WTC11 (cell line): ENCODE results near the gene RSRC1.

Experiments
- EMX1 ChIP-seq: fragments of 250-450 bp; sonication (Bioruptor Pico); IDR thresholded peaks from 2 replicates; pipeline ENCODE4 v1.8.0; 2021; ENCODE audit warnings: mild to moderate bottlenecking
- GRHL2 ChIP-seq: fragments of 250-450 bp; sonication (Bioruptor Pico); IDR thresholded peaks from 2 replicates; pipeline ENCODE4 v1.8.0; 2022; ENCODE audit warnings: mild to moderate bottlenecking, moderate library complexity; ENCODE audit not compliant: insufficient replicate concordance, severe bottlenecking
- JUN ChIP-seq: sonication (generic); formaldehyde crosslinking; IDR thresholded peaks from 2 replicates; pipeline ENCODE4 v1.8.0; 2023; ENCODE audit warnings: mild to moderate bottlenecking, missing genetic modification reagents
- MYBL2 ChIP-seq: sonication (generic); formaldehyde crosslinking; IDR thresholded peaks from 2 replicates; pipeline ENCODE4 v1.8.1; 2023; ENCODE audit warnings: mild to moderate bottlenecking, moderate library complexity, missing genetic modification reagents
- NFE2L1 ChIP-seq: sonication (generic); formaldehyde crosslinking; IDR thresholded peaks from 2 replicates; pipeline ENCODE4 v1.8.1; 2023; ENCODE audit warnings: missing genetic modification reagents
- NFYB ChIP-seq: sonication (generic); formaldehyde crosslinking; conservative IDR thresholded peaks from 2 replicates; pipeline ENCODE4 v1.8.0; 2022; ENCODE audit warnings: low read depth, missing genetic modification reagents
- ZNF121 ChIP-seq: sonication (generic); formaldehyde crosslinking; IDR thresholded peaks from 2 replicates; pipeline ENCODE4 v1.8.0; 2023; ENCODE audit warnings: missing genetic modification reagents
- ZNF263 ChIP-seq: sonication (generic); formaldehyde crosslinking; IDR thresholded peaks from 2 replicates; pipeline ENCODE4 v1.8.1; 2022; ENCODE audit warnings: low read depth, mild to moderate bottlenecking, moderate library complexity, missing genetic modification reagents
- TF ChIP-seq, protein P1 (sequence below): sonication (generic); formaldehyde crosslinking; IDR thresholded peaks from 2 replicates; pipeline ENCODE4 v1.8.1; 2022; ENCODE audit warnings: missing genetic modification reagents, borderline replicate concordance
- TF ChIP-seq, protein P2 (sequence below): fragments of 200-600 bp; IDR thresholded peaks from 2 replicates; pipeline ENCODE4 v1.8.0; 2022; ENCODE audit warnings: antibody characterized with exemption
- TF ChIP-seq, protein P3 (sequence below): sonication (generic); formaldehyde crosslinking; IDR thresholded peaks from 2 replicates; pipeline ENCODE4 v1.8.1; 2022; ENCODE audit warnings: low read depth, missing genetic modification reagents, borderline replicate concordance
- TF ChIP-seq, protein P4 (sequence below): sonication (generic); formaldehyde crosslinking; IDR thresholded peaks from 2 replicates; pipeline ENCODE4 v1.8.1; 2023; ENCODE audit warnings: mild to moderate bottlenecking, missing genetic modification reagents, moderate library complexity

DNA sequence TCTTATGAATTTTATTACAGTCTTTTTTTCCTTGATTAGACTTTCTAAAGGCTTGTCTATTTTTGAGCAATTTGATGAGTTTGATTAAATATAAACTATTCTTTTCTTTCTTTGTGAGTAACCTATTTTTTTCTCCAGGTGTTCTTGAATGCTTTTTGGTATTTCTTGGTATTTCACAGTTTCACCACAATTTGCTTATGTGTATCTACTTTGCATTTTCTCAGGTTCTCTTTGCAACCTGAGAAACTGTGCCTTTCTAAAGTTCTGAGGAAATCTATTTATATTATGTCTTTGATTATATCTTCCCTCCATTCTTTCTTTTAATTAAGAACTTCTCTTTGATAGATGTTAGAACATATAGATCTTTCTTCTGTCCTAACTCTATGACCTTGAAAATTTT, 344.0 kb downstream of the RSRC1 start:
- TF ChIP-seq, protein P1, sequence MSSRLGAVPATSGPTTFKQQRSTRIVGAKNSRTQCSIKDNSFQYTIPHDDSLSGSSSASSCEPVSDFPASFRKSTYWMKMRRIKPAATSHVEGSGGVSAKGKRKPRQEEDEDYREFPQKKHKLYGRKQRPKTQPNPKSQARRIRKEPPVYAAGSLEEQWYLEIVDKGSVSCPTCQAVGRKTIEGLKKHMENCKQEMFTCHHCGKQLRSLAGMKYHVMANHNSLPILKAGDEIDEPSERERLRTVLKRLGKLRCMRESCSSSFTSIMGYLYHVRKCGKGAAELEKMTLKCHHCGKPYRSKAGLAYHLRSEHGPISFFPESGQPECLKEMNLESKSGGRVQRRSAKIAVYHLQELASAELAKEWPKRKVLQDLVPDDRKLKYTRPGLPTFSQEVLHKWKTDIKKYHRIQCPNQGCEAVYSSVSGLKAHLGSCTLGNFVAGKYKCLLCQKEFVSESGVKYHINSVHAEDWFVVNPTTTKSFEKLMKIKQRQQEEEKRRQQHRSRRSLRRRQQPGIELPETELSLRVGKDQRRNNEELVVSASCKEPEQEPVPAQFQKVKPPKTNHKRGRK (CRISPR knock-in tag) = no peak
- TF ChIP-seq, protein P2, sequence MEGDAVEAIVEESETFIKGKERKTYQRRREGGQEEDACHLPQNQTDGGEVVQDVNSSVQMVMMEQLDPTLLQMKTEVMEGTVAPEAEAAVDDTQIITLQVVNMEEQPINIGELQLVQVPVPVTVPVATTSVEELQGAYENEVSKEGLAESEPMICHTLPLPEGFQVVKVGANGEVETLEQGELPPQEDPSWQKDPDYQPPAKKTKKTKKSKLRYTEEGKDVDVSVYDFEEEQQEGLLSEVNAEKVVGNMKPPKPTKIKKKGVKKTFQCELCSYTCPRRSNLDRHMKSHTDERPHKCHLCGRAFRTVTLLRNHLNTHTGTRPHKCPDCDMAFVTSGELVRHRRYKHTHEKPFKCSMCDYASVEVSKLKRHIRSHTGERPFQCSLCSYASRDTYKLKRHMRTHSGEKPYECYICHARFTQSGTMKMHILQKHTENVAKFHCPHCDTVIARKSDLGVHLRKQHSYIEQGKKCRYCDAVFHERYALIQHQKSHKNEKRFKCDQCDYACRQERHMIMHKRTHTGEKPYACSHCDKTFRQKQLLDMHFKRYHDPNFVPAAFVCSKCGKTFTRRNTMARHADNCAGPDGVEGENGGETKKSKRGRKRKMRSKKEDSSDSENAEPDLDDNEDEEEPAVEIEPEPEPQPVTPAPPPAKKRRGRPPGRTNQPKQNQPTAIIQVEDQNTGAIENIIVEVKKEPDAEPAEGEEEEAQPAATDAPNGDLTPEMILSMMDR = no peak
- no peak for TF ChIP-seq NFE2L1 (CRISPR knock-in tag)
- no peak for TF ChIP-seq EMX1 (CRISPR knock-in tag)
- TF ChIP-seq, protein P3, sequence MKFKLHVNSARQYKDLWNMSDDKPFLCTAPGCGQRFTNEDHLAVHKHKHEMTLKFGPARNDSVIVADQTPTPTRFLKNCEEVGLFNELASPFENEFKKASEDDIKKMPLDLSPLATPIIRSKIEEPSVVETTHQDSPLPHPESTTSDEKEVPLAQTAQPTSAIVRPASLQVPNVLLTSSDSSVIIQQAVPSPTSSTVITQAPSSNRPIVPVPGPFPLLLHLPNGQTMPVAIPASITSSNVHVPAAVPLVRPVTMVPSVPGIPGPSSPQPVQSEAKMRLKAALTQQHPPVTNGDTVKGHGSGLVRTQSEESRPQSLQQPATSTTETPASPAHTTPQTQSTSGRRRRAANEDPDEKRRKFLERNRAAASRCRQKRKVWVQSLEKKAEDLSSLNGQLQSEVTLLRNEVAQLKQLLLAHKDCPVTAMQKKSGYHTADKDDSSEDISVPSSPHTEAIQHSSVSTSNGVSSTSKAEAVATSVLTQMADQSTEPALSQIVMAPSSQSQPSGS (CRISPR knock-in tag) = no peak
- TF ChIP-seq GRHL2 (CRISPR knock-in tag) = no peak
- TF ChIP-seq MYBL2 (CRISPR knock-in tag) = no peak
- no peak for TF ChIP-seq NFYB (CRISPR knock-in tag)
- no peak for TF ChIP-seq ZNF121 (CRISPR knock-in tag)
- TF ChIP-seq JUN (CRISPR knock-in tag) = no peak
- TF ChIP-seq ZNF263 = no peak
- TF ChIP-seq, protein P4, sequence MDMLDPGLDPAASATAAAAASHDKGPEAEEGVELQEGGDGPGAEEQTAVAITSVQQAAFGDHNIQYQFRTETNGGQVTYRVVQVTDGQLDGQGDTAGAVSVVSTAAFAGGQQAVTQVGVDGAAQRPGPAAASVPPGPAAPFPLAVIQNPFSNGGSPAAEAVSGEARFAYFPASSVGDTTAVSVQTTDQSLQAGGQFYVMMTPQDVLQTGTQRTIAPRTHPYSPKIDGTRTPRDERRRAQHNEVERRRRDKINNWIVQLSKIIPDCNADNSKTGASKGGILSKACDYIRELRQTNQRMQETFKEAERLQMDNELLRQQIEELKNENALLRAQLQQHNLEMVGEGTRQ (CRISPR knock-in tag) = no peak
